Hypothalamus (tissue), 51 donors: Measurements from ENCODE around the gene HSD11B1.

Source experiments
- DNase-seq, 51 donors: peaks; one replicate each; lab custom pipeline; 2025; lab: John Stamatoyannopoulos, UW

HSD11B1 gene

DNA sequence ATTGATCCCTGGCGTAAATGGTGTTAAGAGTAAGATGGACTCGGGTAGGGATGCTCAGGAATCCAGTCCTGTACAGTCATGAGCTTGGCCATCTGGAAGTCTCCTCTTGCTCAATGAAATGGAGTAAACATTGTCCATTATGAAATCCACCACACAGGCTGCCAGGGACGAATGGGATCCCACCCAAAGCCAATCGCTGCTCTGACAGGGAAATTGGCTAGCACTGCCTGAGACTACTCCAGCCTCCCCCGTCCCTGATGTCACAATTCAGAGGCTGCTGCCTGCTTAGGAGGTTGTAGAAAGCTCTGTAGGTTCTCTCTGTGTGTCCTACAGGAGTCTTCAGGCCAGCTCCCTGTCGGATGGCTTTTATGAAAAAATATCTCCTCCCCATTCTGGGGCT, at the start of gene HSD11B1:
HSD11B1 (plus strand) TSS at position 263 of the 400 bp plus-strand sequence; CDS start at position 360, 97 bp downstream.
- peak in 25 of 51 donors; percentile 2 to 74 (median 29) for DNase-seq

DNA sequence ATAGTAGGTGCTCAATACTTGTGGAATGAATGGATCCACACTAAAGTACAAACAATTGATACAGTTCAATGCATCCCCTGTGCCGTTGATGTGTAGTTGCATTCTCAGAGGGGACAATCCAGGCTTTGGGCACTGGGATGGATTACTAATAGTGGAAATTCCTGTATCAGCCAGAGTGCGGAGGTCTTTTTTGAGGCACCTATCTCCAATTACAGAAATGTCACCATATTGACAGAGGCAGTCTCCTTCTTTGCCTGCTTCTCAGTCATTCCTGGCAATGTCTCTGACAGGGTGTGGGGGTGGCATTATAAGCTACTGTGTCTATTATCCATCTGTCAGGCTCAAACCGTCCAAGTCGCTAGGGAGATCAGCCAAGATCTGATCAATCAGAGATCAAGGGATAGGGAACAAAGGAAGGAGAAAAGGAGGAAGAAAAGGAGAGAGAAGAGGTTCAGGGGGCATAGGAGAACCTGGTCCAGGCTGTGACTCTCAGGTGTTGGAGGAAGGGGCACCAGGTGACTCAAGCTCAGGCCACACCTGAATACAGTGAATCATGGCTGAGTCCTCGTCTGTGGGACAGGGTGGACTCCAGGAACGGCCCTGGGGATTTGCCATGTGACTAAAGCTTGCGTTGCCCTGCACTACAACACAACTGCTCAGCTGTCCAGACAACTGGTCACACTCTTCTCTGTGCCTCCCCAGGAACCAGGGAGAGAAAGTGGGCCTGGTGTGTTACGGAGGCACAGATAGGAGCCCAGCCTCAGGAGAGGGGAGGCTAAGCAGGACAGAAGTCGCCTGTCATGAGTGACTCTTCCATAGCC, 49.0 kb upstream of the HSD11B1 start:
- no peak for DNase-seq

DNA sequence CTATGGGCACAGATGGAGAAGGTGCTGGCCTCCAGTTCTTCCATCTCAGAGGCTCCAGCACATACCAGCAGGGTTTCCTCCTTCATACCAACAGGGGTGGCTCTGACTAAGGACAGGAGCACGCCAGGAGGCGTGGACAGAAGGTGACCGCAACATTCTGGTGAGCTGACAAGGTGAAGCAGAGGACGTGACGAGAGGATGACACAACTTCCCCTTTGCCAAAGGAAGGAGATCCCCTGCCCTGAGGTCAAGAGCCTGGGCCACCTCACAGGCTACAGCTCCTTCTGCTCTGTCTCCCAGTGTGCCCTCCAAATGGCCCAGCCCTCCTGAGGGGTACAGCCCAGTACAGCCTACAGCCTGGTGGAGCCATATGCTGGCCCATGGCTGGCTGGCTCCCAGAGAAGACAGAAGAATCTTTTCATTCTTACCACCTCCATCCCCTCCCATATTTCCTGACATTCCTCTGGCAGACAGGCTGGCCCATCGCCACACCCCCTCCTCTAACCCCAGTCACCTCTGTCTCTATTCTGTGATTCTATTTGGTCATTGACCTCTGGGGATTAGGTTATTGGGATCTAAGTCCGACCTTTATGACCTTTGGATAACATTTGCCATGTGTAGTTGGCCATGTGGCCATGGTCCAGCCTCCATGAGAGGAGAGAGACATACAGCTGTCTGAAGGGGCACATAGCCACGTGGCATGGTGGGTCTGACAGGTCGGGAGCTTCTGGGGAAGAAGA, 47.3 kb upstream of the HSD11B1 start:
- DNase-seq = no peak

DNA sequence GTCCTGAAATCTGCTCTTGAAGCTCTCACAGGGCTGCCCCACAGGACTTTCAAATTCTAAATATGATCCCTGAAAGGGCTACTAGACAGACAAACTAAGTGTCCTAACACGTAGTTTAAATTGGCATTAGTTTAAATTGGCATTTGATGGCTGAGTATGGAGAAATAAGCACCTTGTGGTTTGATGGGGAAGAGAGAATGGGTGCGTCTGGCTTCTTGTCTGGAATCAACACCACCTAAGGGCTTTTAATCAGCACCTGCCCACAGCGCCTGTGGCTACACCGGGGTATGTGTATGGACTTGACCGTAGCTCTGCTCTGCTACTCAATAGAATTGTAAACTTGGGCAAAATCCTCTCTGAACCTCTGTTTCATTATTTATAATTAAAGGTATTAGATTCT, 46.7 kb upstream of the HSD11B1 start:
- no peak for DNase-seq

DNA sequence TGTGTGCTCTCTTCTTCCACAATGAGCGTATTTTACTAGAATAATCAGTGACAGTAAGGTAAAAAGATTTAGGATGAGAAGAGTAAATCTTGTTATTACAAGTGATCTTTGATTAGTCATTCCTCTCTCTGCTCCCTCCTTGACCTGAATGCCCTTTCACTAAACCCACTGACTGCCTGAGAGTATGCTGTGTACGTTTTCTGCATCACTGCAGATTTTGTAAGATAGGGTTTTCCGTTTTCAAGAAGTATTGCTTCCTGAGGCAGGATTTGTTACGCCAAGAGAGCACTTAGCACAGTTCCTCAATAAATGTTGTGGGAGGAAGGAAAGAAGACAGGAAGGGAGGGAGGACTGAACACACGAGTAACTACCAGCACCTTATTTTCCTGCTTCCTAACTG, 44.7 kb upstream of the HSD11B1 start:
- no peak for DNase-seq

DNA sequence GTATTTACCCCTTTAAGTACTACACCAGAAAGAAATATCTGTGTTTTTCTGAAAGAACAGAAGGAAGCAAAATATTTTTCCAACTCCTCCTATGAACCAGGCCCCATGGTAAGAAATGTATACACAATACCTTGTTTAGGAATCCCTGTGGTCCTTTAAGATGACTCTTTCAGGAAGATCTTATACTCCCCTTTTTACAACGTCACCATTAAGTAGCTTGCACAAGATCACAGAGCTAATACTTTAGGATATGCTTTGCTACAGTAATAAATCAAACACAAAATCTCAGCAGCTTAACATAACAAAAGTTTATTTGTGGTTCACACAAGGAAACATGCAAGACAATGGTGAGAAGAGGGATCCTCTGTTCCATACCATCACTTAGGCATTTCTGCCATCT, 43.6 kb upstream of the HSD11B1 start:
- DNase-seq = no peak

DNA sequence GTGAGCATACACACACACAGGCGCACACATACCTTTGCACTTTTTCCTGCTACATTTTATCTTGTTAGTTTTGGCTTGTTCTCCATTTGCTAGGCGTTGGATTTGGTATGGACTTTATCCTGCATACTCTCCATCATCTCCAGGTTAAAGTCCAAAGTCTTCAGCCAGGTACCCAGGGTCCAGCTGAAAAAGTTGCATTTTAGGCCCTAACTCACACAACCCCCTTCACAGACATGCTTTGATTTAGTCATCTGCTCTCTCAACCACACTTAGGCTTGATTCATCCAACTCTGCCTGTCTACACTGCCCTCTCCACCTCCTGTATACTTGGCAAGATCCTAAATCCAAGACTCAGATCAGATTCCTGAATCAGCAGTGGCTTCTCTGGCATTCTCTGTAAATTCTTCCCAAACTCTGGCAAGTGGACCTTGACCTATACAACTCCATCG, 41.7 kb upstream of the HSD11B1 start:
- no peak for DNase-seq

DNA sequence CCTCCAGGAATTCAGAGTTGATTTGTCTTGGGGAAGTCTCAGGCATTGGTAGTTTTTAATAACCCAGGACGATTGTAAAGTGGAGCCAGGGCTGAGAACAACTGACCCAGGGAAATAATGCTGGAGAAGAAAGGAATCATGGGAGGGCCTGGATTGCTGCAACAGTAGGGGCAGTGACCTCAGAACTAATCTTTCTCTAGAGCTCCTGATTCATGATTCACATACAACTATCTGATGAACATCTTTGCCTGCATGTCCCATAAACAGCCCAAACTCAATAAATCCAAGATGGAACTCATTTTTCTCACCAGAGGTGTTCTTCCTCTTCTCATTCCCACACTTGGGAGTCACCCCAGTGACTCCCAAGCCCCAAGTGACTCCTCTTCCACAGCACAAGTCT, 37.5 kb upstream of the HSD11B1 start:
- DNase-seq = no peak

DNA sequence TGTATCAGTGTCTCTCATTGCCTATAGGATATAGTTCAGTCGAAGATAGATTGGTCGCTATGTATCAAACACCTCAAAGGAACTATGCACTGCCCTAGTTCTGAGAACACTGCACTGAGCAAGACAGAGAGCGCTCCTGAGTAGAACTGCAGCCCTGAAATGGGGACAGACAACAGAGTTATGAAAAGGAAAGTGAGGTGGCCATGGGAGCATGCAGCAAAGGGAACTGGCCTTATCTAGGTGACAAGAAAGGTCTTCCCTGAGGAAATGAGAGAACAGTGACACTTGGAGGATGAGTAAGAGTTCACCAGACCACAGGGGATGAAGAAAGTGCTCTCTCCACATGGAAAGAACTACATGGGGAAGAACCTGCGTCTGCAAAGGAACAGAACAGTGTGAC, 36.9 kb upstream of the HSD11B1 start:
- no peak for DNase-seq

DNA sequence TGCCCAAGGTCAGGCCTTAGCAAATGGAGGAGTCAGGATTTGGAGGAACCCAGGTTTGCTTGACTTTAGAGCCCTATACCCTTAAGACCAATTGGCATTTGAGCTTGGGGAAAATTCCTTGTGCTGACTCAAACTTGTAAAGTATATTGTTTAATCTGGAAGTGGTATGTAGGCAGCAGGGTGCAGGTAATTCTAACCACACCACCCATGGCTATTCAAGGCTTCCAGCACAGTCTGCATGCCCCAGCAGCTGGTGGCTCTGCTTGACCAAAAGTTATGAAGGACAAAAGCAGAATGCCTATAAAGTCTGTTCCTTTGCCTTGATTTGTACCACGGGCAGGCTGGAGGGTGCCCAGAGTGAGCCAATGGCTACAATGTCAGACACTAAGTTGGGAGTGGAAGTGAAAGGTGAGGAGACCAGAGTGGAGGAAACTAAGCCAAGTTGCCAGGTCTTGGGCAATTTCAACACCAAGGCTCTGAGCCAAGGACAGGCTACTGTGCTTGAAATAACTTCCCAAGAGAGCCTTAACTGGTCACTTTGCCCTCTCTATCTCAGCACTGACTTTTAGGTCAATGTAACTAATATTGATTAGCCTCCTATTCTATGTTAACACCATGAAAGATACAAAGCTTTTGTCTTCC, 34.1 kb upstream of the HSD11B1 start:
- no peak for DNase-seq

DNA sequence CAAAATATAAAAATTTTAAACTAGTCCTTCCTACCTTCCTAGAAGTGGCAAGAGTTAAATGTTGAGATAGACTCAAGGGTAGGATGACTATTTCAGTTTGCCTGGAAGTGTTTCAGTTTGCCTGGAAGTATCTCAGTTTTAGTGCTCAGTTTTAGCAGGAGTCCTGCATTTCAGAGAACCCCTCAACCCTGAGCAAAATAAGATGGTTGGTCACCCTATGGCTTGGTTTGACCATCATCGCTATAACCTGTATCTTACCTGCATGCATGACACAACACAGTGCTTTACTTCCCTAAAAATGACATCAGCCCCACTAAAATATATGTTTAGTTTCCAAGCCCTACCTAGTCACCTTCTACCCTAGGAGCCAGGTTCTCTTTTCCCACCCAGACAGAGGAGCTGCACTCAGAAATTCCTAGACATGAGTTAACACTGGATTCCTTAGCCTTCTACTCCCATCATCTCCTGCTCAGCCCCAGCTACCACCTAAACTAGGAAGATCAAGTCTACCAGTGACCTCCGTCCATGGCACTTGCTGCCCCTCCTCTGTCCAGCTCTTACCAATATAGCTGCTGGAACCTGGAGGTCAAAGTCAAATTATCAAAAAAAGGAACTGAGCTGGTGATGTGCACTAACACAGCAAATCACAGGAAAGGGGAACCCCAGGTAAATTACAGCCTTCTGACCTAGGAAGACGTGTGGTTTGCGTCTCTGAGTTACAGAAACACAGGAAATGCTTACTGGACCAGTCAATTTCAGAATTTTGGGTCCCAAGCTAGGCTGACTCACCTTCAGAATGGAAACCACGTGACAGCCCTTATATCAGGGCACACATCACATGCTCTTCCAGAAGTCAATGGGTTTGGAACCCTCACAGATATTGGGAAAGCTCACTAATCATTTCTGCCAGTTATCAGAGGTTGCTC, 31.7 kb upstream of the HSD11B1 start:
- DNase-seq = no peak

DNA sequence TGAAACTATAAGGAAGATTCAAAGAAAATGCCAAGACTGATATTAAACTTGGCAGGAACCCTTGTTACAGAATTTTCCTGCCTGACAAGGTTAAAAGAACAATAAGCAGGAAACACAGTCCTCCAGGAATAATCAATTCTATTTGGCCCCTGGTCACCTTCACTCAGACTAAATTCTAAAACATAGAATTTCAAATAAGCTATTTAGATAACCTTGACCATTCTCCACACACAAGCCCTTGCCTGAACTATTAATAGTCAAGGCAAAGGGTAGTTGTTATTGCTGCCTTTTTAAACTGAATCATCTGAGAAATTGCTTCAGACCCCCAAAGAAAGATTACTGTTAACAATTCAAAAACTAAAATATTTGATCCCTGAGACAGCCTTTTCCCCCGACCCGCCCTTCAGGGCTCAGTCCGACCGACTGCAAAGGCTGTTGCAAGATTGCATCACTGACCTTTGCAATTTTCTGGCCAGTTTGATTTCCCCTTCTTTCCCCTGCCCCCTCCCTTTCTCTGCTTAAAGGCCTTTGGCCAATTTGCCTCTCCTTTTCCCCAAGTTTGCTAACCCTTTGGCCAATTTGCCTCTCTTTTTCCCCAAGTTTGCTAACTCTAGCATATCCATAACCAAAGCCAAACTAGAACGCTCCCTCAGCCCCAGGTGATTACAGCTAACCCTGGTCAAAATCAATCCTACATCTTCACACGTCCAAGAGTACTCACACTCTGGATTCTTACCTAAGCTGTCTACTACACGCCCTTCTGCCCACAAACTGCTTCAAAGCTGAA, 30.8 kb upstream of the HSD11B1 start:
- no peak for DNase-seq

DNA sequence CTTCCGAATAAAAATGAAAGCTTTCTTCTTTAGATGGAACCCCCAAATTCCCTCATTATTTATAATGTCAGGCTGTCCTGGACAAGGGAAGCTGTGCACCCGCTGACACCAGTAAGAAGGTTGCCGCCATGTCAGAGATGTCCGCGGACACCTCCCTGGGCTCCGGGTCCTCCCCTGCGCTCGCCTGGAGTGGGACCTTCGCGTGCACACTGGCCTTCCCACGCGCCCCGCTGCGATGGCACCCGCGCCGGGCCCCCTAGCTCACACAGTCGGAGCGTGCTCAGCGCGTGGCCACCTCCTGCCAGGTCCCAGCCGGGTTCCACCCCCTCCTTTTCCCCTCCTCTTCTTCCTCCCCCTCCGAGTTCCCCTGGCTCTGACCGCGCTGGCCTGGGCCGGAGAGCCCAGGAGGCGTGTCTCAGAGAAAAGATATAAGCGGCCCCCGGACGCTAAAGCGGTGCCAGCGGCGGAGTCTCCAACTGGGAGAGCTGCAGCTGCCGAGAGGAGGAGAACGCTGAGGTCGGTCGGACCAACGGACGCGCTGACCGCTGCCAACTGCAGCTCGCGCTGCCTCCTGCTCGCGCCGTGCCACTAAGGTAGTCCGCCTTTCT, 29.6 kb upstream of the HSD11B1 start, which contains the start of gene G0S2:
G0S2 (plus strand) TSS at position 456 of the 608 bp plus-strand sequence. CDS start 273 bp downstream, outside the sequence.
- DNase-seq = peak in 36 of 51 donors; percentile 15 to 69 (median 44)

DNA sequence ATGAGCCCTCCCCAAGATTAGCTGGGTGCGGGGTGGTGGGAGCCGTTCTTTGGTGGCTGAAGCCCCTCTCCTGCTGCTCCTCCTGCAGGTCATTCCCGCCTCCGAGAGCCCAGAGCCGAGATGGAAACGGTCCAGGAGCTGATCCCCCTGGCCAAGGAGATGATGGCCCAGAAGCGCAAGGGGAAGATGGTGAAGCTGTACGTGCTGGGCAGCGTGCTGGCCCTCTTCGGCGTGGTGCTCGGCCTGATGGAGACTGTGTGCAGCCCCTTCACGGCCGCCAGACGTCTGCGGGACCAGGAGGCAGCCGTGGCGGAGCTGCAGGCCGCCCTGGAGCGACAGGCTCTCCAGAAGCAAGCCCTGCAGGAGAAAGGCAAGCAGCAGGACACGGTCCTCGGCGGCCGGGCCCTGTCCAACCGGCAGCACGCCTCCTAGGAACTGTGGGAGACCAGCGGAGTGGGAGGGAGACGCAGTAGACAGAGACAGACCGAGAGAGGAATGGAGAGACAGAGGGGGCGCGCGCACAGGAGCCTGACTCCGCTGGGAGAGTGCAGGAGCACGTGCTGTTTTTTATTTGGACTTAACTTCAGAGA, 29.0 kb upstream of the HSD11B1 start:
- DNase-seq = peak in 32 of 51 donors; percentile 10 to 69 (median 42)

DNA sequence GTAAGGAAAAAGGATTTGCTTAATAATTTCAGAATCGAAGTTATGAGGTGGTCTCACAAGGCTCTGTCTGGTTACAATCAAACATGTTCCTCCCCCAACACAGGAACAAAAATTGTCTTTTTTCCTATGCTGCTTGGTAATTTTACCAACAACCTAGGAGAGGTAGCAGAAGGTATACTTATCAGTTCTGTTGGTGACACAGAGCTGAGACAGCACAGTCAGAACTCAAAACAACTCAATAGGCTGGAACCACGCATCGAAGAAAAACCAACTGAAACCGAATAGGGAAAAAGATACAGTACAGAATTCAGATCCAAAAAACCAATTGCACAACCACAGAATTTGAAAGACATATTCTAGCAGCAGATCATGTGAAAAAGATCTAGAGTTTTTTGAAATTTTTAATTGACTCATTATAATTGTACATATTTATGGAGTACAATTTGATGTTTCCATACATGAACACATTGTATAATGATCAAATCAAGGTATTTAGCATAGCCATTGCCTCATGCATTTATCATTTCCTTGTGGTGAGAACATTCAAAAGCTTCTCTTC, 25.6 kb upstream of the HSD11B1 start:
- no peak for DNase-seq

DNA sequence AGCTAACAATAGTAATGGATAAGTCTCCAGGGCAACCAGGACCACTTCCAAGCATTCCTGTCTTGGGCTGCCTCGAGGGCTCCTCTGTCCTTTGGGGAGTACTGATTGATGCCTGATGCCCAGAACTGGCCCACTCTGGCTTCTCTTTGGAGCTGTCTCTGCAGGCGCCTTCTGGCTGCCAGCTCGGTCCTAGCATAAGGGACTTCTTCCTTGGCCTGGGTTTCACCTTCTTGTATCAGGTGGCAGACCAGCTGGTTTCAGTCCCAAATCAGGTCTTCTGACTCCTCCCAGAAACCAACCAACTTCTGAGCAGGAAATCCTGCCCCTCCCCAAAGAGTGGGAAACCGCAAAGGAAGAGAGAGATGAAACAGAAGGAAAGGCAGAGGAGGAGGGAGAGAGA, 18.8 kb upstream of the HSD11B1 start:
- no peak for DNase-seq

DNA sequence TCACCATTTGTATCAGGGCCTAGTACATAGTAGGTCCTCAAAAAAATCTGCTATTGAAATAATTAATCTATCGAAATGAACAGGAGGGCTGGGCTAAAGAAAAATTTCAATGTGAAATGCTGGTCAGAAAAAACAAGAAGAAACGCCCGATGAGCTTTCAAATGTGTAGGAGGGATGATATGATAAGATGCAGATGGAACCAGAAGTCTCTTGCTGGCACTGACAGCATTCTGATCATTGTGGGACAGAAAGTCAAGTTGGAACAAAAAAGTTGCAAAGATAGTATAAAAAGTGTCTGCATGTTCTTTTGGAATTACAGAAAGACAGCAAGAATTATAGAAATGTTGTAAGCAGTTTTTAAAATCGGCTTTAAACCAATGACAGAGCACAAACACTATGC, 18.3 kb upstream of the HSD11B1 start:
- no peak for DNase-seq

DNA sequence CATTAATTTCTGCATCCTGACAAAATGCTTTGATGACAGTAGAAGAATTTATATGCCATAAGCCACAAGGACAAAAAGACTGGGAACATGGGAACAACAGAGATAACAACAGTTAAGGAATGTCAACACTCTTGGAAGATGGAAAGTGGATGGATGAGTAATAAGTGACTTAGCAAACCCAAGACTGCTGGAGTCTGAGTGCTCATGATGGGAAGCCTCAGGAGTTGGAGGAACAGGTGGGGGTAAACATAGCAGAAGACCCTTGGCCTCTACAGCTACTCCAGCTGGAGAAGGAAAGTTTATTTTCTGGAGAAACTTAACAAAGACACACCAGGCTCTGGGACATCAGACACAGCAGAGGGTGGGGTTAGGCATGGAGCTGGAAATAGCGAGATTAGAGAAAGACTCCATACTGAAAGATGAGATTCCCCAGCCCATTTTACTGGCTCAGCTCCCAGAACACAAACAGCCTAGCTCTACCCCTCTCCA, 15.9 kb upstream of the HSD11B1 start:
- DNase-seq = no peak
